Measurements from ENCODE around the gene WDR62.

Gene WDR62

GRCh38 chr19:36009220-36009619 is 45.5 kb upstream of the WDR62 start:
- TF ChIP-seq EZH2phosphoT487 (IDR thresholded peaks at IDR 0.05; ENCODE audit: borderline replicate concordance): no peak
- TF ChIP-seq, protein P1, sequence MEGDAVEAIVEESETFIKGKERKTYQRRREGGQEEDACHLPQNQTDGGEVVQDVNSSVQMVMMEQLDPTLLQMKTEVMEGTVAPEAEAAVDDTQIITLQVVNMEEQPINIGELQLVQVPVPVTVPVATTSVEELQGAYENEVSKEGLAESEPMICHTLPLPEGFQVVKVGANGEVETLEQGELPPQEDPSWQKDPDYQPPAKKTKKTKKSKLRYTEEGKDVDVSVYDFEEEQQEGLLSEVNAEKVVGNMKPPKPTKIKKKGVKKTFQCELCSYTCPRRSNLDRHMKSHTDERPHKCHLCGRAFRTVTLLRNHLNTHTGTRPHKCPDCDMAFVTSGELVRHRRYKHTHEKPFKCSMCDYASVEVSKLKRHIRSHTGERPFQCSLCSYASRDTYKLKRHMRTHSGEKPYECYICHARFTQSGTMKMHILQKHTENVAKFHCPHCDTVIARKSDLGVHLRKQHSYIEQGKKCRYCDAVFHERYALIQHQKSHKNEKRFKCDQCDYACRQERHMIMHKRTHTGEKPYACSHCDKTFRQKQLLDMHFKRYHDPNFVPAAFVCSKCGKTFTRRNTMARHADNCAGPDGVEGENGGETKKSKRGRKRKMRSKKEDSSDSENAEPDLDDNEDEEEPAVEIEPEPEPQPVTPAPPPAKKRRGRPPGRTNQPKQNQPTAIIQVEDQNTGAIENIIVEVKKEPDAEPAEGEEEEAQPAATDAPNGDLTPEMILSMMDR (conservative IDR thresholded peaks at IDR 0.05; ENCODE audit: low read length): no peak
- Histone ChIP-seq H3K4me1 (ENCODE audit: insufficient read depth, low read length, poor library complexity, severe bottlenecking) (peaks cover 2% of the 10 kb centered on the region), H3K4me3 (ENCODE audit: low read length, poor library complexity, severe bottlenecking) (no peak overlapping the region), H3F3A (ENCODE audit: low read depth) (no peaks in the 10 kb centered on the region), H3K79me2 (ENCODE audit: insufficient read depth, low read length) (peaks cover 10% of the 10 kb centered on the region; the same call in 1 of the 2 replicates), H2AFZ (ENCODE audit: low read length) (no peak overlapping the region), H3K4me2 (ENCODE audit: low read depth, low read length, poor library complexity, severe bottlenecking) (no peak overlapping the region), H3K9ac (ENCODE audit: low read depth, low read length, poor library complexity, severe bottlenecking) (no peak overlapping the region), H3K9me3 (ENCODE audit: insufficient read depth, low read depth, low read length) (no peaks in the 10 kb centered on the region), H3K27me3 (ENCODE audit: insufficient read depth, low read length, poor library complexity, severe bottlenecking) (no peaks in the 10 kb centered on the region), H3K9me2 (replicated peaks; ENCODE audit: low read depth, low read length) (no peaks in the 10 kb centered on the region), H3K36me3 (ENCODE audit: insufficient read depth, low read length) (no peaks in the 10 kb centered on the region), H4K20me1 (ENCODE audit: insufficient read depth, low read length, poor library complexity, severe bottlenecking) (no peaks in the 10 kb centered on the region)

DNA sequence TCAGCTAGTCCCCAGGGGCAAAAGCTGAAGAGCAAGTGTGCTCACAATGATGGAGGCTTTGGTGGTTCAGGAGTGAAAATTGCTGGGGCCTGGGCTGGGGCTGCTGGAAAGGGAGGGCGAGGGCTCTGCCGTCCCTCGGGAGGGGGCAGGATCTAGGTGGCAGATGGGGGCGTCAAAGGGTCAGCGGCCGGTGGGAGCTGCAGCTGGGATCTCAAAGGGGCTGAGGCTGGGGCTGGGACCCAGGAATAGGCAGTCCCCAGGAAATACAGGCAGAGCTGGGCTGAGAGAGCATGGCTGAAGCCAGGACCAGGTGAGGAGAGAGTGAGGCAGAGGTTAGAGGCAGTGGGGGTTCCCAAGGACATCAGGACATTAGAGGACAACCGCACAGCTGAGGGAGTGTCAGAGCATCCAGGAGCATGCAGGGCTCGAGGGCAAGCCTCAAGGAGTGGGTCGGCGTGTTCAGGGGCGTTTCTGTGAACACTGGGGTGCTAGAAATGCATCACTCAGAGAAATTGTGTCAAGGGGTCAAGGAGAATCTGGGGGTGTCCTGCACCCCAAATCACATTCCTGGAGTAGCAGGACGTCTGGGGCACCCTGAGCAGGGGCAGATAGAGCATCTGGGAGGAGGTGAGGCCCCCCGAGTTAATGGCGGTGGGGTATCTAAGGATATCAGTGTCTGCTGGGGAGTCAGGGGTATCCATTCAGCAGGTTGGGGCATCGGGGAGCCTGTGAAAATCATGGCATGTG is 44.9 kb upstream of the WDR62 start:
- no peaks in the 10 kb centered on the region for H3K36me3 ChIP-seq (ENCODE audit: insufficient read depth, low read length)
- no peaks in the 10 kb centered on the region for H3K27me3 ChIP-seq (ENCODE audit: insufficient read depth, low read length, poor library complexity, severe bottlenecking)
- H3K9me2 ChIP-seq (replicated peaks; ENCODE audit: low read depth, low read length): no peaks in the 10 kb centered on the region
- no peak overlapping the region for H2AFZ ChIP-seq (ENCODE audit: low read length)
- H3K4me3 ChIP-seq (ENCODE audit: low read length, poor library complexity, severe bottlenecking): no peak overlapping the region
- no peak overlapping the region for H3K4me2 ChIP-seq (ENCODE audit: low read depth, low read length, poor library complexity, severe bottlenecking)
- peaks cover 14% of the 10 kb centered on the region for H3K79me2 ChIP-seq (ENCODE audit: insufficient read depth, low read length)
- TF ChIP-seq EZH2phosphoT487 (IDR thresholded peaks at IDR 0.05; ENCODE audit: borderline replicate concordance): no peak
- TF ChIP-seq, protein P1 (conservative IDR thresholded peaks at IDR 0.05; ENCODE audit: low read length): no peak
- H3K9ac ChIP-seq (ENCODE audit: low read depth, low read length, poor library complexity, severe bottlenecking): no peak overlapping the region
- H3K4me1 ChIP-seq (ENCODE audit: insufficient read depth, low read length, poor library complexity, severe bottlenecking): peaks cover 3% of the 10 kb centered on the region
- H3K9me3 ChIP-seq (ENCODE audit: insufficient read depth, low read depth, low read length): no peaks in the 10 kb centered on the region
- H3F3A ChIP-seq (ENCODE audit: low read depth): no peaks in the 10 kb centered on the region
- no peaks in the 10 kb centered on the region for H4K20me1 ChIP-seq (ENCODE audit: insufficient read depth, low read length, poor library complexity, severe bottlenecking)

DNA sequence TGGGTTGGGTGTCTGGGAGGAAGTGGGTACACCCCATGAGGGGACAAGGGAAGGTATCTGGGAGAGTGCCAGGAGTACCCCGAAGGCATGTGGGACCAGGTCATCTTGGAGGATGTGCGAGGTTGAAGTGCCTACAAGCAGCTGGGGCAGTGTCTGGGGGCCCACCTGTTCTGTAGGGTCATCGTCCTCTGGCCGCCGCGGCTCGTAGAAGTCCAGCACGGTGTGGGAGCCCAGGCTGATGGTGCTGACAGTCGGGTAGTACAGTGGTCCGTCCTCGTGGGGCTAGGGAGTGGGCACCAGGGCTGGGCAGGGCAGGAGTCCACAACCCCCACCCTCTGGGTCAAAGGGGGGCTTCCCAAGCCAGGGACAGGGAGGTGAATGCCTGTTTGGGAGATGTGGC is 44.3 kb upstream of the WDR62 start:
- Histone ChIP-seq H3K4me3 (ENCODE audit: low read length, poor library complexity, severe bottlenecking) (no peak overlapping the region), H3K4me2 (ENCODE audit: low read depth, low read length, poor library complexity, severe bottlenecking) (no peak overlapping the region)

More for the DNA sequence above, 44.3 kb upstream of the WDR62 start:
- Histone ChIP-seq H3K36me3 (ENCODE audit: insufficient read depth, low read length) (no peaks in the 10 kb centered on the region), H3K4me1 (ENCODE audit: insufficient read depth, low read length, poor library complexity, severe bottlenecking) (peaks cover 9% of the 10 kb centered on the region), H3K9me2 (replicated peaks; ENCODE audit: low read depth, low read length) (no peaks in the 10 kb centered on the region), H3K9ac (ENCODE audit: low read depth, low read length, poor library complexity, severe bottlenecking) (no peak overlapping the region), H3K27me3 (ENCODE audit: insufficient read depth, low read length, poor library complexity, severe bottlenecking) (no peaks in the 10 kb centered on the region), H3F3A (ENCODE audit: low read depth) (no peaks in the 10 kb centered on the region), H3K79me2 (ENCODE audit: insufficient read depth, low read length) (peaks cover 20% of the 10 kb centered on the region), H2AFZ (ENCODE audit: low read length) (no peak overlapping the region), H4K20me1 (ENCODE audit: insufficient read depth, low read length, poor library complexity, severe bottlenecking) (no peaks in the 10 kb centered on the region), H3K9me3 (ENCODE audit: insufficient read depth, low read depth, low read length) (no peaks in the 10 kb centered on the region)
- TF ChIP-seq, protein P1 (conservative IDR thresholded peaks at IDR 0.05; ENCODE audit: low read length): no peak
- no peak for TF ChIP-seq EZH2phosphoT487 (IDR thresholded peaks at IDR 0.05; ENCODE audit: borderline replicate concordance)
